OCI-LY3 (cell line): ENCODE measurements around the gene GRAMD2B.

Experiments used
- H2AFZ ChIP-seq: fragments of 200-600, 300-600 bp; shearing (Covaris generic); 2 replicates; pipeline ENCODE4 v1.6.0; 2014; ENCODE audit warnings: antibody characterized with exemption, low read depth, low read length
- H3K27ac ChIP-seq: fragments of 200-600, 300-600 bp; sonication (generic); 2 replicates; pipeline ENCODE4 v1.5.1; 2014; ENCODE audit warnings: mild to moderate bottlenecking, low read length, moderate library complexity, mixed read lengths
- H3K27me3 ChIP-seq: fragments of 200-600, 300-600 bp; sonication (generic); 2 replicates; pipeline ENCODE4 v1.6.1; 2014; ENCODE audit warnings: low read depth, low read length, mixed read lengths
- H3K36me3 ChIP-seq: fragments of 200-600, 300-600 bp; sonication (generic); replicated peaks from 2 replicates; pipeline ENCODE3; 2014; ENCODE audit warnings: low read depth, low read length, mixed read lengths
- H3K4me1 ChIP-seq: fragments of 300-600, 200-600 bp; sonication (generic); 2 replicates; pipeline ENCODE4 v1.6.1; 2014; ENCODE audit warnings: low read length, mixed read lengths
- H3K4me2 ChIP-seq: fragments of 200-600, 300-600 bp; sonication (generic); 2 replicates; pipeline ENCODE4 v1.6.1; 2014; ENCODE audit warnings: low read length, mixed read lengths
- H3K4me3 ChIP-seq: fragments of 300-600, 200-600 bp; sonication (generic); 2 replicates; pipeline ENCODE4 v1.5.1; 2014; ENCODE audit warnings: antibody characterized with exemption, mild to moderate bottlenecking, low read length, moderate library complexity
- H3K79me2 ChIP-seq: fragments of 300-600, 200-600 bp; shearing (Covaris generic); 2 replicates; pipeline ENCODE4 v1.6.1; 2014; ENCODE audit warnings: mild to moderate bottlenecking, low read length, mixed read lengths
- H3K9ac ChIP-seq: fragments of 300-600, 200-600 bp; shearing (Covaris generic); 2 replicates; pipeline ENCODE4 v1.6.0; 2014; ENCODE audit warnings: mild to moderate bottlenecking, low read length, moderate library complexity
- H3K9me3 ChIP-seq: fragments of 200-600, 300-600 bp; shearing (Covaris generic); 2 replicates; pipeline ENCODE4 v1.6.1; 2014; ENCODE audit warnings: low read length, mixed read lengths; ENCODE audit not compliant: insufficient read depth
- H4K20me1 ChIP-seq: fragments of 200-600, 300-600 bp; sonication (generic); 2 replicates; pipeline ENCODE4 v1.6.1; 2016; ENCODE audit warnings: low read length, mixed read lengths; ENCODE audit not compliant: insufficient read depth
- CTCF ChIP-seq: fragments of 200-600, 300-600 bp; sonication (generic); IDR thresholded peaks from 2 replicates; pipeline ENCODE4 v1.5.1; 2014; ENCODE audit warnings: antibody characterized with exemption, low read length, low read depth
- EZH2phosphoT487 ChIP-seq: fragments of 200-600 bp; shearing (Covaris generic); IDR thresholded peaks from 2 replicates; pipeline ENCODE4 v1.6.1; 2018; ENCODE audit warnings: antibody characterized with exemption, mixed run types, low read depth

The GRAMD2B gene

GRCh38 chr5:126538579-126538978 is 115.4 kb downstream of the GRAMD2B start:
- Histone ChIP-seq H3K27ac (no peak overlapping the region), H3K9ac (no peak overlapping the region), H3K36me3 (no peaks in the 10 kb centered on the region), H4K20me1 (no peaks in the 10 kb centered on the region), H3K79me2 (no peaks in the 10 kb centered on the region), H3K9me3 (no peaks in the 10 kb centered on the region), H3K4me3 (no peak overlapping the region), H3K4me2 (no peak overlapping the region), H3K27me3 (no peaks in the 10 kb centered on the region), H2AFZ (no peak overlapping the region), H3K4me1 (no peaks in the 10 kb centered on the region)
- TF ChIP-seq CTCF (no peak), EZH2phosphoT487 (no peak)

GRCh38 chr5:126540631-126541030 is 117.4 kb downstream of the GRAMD2B start:
- Histone ChIP-seq H2AFZ (no peak overlapping the region), H3K9ac (no peak overlapping the region), H3K36me3 (no peaks in the 10 kb centered on the region), H3K4me3 (no peak overlapping the region), H3K27me3 (no peaks in the 10 kb centered on the region), H3K4me2 (no peak overlapping the region), H3K27ac (no peak overlapping the region), H3K79me2 (no peaks in the 10 kb centered on the region), H3K4me1 (no peaks in the 10 kb centered on the region), H3K9me3 (no peaks in the 10 kb centered on the region), H4K20me1 (no peaks in the 10 kb centered on the region)
- TF ChIP-seq EZH2phosphoT487 (no peak), CTCF (no peak)

- Histone ChIP-seq H4K20me1 (no peaks in the 10 kb centered on the region), H3K4me2 (no peak overlapping the region), H3K4me3 (no peak overlapping the region), H3K27ac (no peak overlapping the region), H3K9me3 (no peaks in the 10 kb centered on the region), H2AFZ (no peak overlapping the region), H3K9ac (no peak overlapping the region), H3K36me3 (no peaks in the 10 kb centered on the region), H3K4me1 (no peaks in the 10 kb centered on the region), H3K27me3 (no peaks in the 10 kb centered on the region), H3K79me2 (no peaks in the 10 kb centered on the region)
- TF ChIP-seq EZH2phosphoT487 (no peak), CTCF (no peak)
Measured at GRCh38 chr5:126542441-126542840, 119.2 kb downstream of the GRAMD2B start.

- no peaks in the 10 kb centered on the region for H3K79me2 ChIP-seq
- H2AFZ ChIP-seq, result no peak overlapping the region
- H3K4me3 ChIP-seq, result no peak overlapping the region
- H3K27me3 ChIP-seq, result no peaks in the 10 kb centered on the region
- no peak overlapping the region for H3K4me2 ChIP-seq
- TF ChIP-seq CTCF (no peak), EZH2phosphoT487 (no peak)
- no peaks in the 10 kb centered on the region for H4K20me1 ChIP-seq
- no peaks in the 10 kb centered on the region for H3K36me3 ChIP-seq
- H3K4me1 ChIP-seq, result no peaks in the 10 kb centered on the region
- no peaks in the 10 kb centered on the region for H3K9me3 ChIP-seq
- no peak overlapping the region for H3K9ac ChIP-seq
- H3K27ac ChIP-seq, result no peak overlapping the region
Measured at GRCh38 chr5:126543009-126543408, 119.8 kb downstream of the GRAMD2B start.
